Measurements from ENCODE around the gene LY6G5C. TPM values are rescaled to one million over a fixed set of nuclear protein-coding genes. Genes with fewer than 3 reads are reported as not detected.
A peak's percentile ranks its signal among the peaks of the same experiment; 100 is the strongest.

Gene LY6G5C
- total and polyA plus RNA-seq, 2 donors (not counting 3 experiments of a cell fraction or from before 2014, with no cell fraction given): 8.2 to 11.4 TPM

GRCh38 chr6:31690231-31691077 lies 9.6 kb upstream of the LY6G5C start:
- no TSS peak for BruUV-seq (replicated peaks)
- Histone ChIP-seq H3K4me3 (replicated peaks in 1 of 3; ENCODE audit: insufficient read depth in 1 of 3, low read depth in 1 of 3, low read length in 3 of 3) (no peak overlapping the region), H3K9ac (replicated peaks; ENCODE audit: extremely low read depth, insufficient read depth, low read length) (no peak overlapping the region), H3K4me1 (ENCODE audit: control insufficient read depth, extremely low read depth, insufficient read depth, low read length) (peaks cover 10% of the 10 kb centered on the region), H3K27me3 (ENCODE audit: control insufficient read depth in 2 of 2, insufficient read depth in 2 of 2, low read length in 2 of 2) (no peaks in the 10 kb centered on the region), H3K79me2 (ENCODE audit: control insufficient read depth, insufficient read depth, low read length) (no peaks in the 10 kb centered on the region), H2AFZ (ENCODE audit: low read depth, low read length) (no peak overlapping the region), H4K20me1 (replicated peaks; ENCODE audit: control insufficient read depth, extremely low read depth, insufficient read depth, low read length) (no peaks in the 10 kb centered on the region), H3K9me1 (replicated peaks; ENCODE audit: control insufficient read depth, extremely low read depth, insufficient read depth, low read length) (no peaks in the 10 kb centered on the region), H3K27ac (ENCODE audit: insufficient read depth, low read depth, low read length) (no peak overlapping the region), H3K4me2 (ENCODE audit: insufficient read depth, low read length) (no peak overlapping the region), H3K9me3 (replicated peaks; ENCODE audit: control insufficient read depth, insufficient read depth, low read length) (no peaks in the 10 kb centered on the region), H3K36me3 (ENCODE audit: control insufficient read depth in 2 of 2, extremely low read depth in 1 of 2, insufficient read depth in 2 of 2, low read length in 2 of 2) (peaks cover 6 to 48% of the 10 kb centered on the region in 2 experiments)
- ChIA-PET POLR2A (interaction anchor here (1.5 kb wide), 1 partner anchor 137 kb away, joined by 4 read pairs; the partner anchor contains the start of gene HSPA1B), CTCF (interaction anchor here (0.6 to 2.1 kb wide), 10 partner anchors 10 to 200 kb away, joined by 3 to 12 read pairs (median 4); partner anchors contain the start of genes BAG6, LSM2 and LY6G5C)
- DNase-seq (ENCODE audit: low read depth, low spot score): peak; percentile 17
- peak; percentile 49 for FAIRE-seq
- intact Hi-C loops (cut with micrococcal nuclease): no loop called here
- TF ChIP-seq POLR2A (IDR thresholded peaks at IDR 0.05; ENCODE audit: low read depth, low read length): no peak
- TF ChIP-seq MYC (IDR thresholded peaks at IDR 0.05; ENCODE audit: low read depth, low read length): no peak
- no peak for TF ChIP-seq EZH2 (IDR thresholded peaks at IDR 0.05; ENCODE audit: borderline replicate concordance, low read depth, low read length, severe bottlenecking)
- no peak for TF ChIP-seq MAX (IDR thresholded peaks at IDR 0.05; ENCODE audit: insufficient read depth, insufficient read length)
- TF ChIP-seq POLR2AphosphoS5 (IDR thresholded peaks at IDR 0.05; ENCODE audit: insufficient read depth, low read depth, low read length): no peak
- TF ChIP-seq GATA2 (IDR thresholded peaks at IDR 0.05; ENCODE audit: insufficient read depth, insufficient read length, low read depth, low read length): no peak
- TF ChIP-seq, protein P1, sequence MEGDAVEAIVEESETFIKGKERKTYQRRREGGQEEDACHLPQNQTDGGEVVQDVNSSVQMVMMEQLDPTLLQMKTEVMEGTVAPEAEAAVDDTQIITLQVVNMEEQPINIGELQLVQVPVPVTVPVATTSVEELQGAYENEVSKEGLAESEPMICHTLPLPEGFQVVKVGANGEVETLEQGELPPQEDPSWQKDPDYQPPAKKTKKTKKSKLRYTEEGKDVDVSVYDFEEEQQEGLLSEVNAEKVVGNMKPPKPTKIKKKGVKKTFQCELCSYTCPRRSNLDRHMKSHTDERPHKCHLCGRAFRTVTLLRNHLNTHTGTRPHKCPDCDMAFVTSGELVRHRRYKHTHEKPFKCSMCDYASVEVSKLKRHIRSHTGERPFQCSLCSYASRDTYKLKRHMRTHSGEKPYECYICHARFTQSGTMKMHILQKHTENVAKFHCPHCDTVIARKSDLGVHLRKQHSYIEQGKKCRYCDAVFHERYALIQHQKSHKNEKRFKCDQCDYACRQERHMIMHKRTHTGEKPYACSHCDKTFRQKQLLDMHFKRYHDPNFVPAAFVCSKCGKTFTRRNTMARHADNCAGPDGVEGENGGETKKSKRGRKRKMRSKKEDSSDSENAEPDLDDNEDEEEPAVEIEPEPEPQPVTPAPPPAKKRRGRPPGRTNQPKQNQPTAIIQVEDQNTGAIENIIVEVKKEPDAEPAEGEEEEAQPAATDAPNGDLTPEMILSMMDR (IDR thresholded peaks at IDR 0.05; ENCODE audit: extremely low read depth in 1 of 2, insufficient read depth in 1 of 2, low read depth in 1 of 2, low read length in 2 of 2): no peak
- no peak for TF ChIP-seq JUN (IDR thresholded peaks at IDR 0.05; ENCODE audit: borderline replicate concordance, insufficient read depth, insufficient read length, low read depth)
- no peak for TF ChIP-seq FOS (IDR thresholded peaks at IDR 0.05; ENCODE audit: borderline replicate concordance, insufficient read depth, low read length)
- dilution Hi-C loops (cut with MboI; ENCODE audit: extremely low pct_ligation_motif_present, low sequenced_read_pairs): no loop called here

Data from endothelial cell of umbilical vein (primary cell).